HFF-Myc (cell line): Measurements from ENCODE around the gene KEAP1.

Experiments
- DNase-seq: peaks from one replicate; pipeline ENCODE4 v3.0.0-alpha.2; 2011; ENCODE audit warnings: low read depth; ENCODE audit errors: extremely low read depth
- H3K4me3 ChIP-seq: replicated peaks from 2 replicates; pipeline ENCODE4 v1.5.1; 2011; ENCODE audit warnings: low read depth, mild to moderate bottlenecking, control low read depth, low read length
- TF ChIP-seq, protein P1 (sequence below): IDR thresholded peaks from 2 replicates; pipeline ENCODE4 v1.5.1; 2012; ENCODE audit warnings: mild to moderate bottlenecking, low read depth, low read length, control low read depth; ENCODE audit errors: missing control alignments

KEAP1 gene

DNA sequence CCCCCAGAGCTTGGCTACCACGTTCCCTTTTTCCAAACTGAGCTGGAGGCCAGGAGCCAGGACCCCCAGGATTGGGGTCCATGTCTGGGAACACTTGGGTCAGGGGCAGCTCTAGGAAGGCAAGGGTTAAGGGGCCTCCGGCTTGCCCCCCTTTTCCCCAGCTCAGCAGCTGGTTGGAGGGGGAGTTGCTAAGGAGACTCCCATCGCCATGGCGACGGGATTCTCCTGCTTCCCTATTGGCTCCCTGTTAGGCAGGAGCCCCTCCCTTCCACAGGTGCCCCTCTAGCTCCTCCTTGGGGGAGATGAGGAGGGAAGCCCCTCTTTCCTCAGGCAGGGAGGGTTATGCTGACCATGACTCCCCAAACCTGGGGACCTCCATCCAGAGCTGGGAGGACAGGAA is 48.9 kb downstream of the KEAP1 start:
- H3K4me3 ChIP-seq: no peak overlapping the region
- TF ChIP-seq, protein P1, sequence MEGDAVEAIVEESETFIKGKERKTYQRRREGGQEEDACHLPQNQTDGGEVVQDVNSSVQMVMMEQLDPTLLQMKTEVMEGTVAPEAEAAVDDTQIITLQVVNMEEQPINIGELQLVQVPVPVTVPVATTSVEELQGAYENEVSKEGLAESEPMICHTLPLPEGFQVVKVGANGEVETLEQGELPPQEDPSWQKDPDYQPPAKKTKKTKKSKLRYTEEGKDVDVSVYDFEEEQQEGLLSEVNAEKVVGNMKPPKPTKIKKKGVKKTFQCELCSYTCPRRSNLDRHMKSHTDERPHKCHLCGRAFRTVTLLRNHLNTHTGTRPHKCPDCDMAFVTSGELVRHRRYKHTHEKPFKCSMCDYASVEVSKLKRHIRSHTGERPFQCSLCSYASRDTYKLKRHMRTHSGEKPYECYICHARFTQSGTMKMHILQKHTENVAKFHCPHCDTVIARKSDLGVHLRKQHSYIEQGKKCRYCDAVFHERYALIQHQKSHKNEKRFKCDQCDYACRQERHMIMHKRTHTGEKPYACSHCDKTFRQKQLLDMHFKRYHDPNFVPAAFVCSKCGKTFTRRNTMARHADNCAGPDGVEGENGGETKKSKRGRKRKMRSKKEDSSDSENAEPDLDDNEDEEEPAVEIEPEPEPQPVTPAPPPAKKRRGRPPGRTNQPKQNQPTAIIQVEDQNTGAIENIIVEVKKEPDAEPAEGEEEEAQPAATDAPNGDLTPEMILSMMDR: no peak
- DNase-seq: no peak

DNA sequence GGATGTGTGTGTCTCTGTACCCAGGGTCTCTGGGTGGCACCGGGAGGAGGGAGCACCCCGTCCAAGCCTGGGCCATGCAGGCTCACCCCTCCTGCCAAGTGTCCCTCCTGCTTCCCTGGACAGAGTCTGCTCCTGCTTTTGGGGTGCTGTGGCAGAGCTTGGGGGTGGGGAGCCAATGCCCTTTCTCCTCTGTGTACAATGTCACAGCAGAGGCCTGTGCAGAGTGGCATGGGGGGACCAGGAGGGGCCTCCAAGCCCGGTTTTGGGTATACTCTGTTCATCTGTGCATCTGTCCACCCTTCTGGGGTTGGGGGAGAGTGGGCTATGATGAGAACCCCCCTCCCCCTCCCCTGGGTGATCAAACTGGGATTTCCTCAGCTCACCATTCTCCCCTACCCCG is 49.3 kb downstream of the KEAP1 start:
- no peak for DNase-seq
- TF ChIP-seq, protein P1: no peak
- H3K4me3 ChIP-seq: no peak overlapping the region

DNA sequence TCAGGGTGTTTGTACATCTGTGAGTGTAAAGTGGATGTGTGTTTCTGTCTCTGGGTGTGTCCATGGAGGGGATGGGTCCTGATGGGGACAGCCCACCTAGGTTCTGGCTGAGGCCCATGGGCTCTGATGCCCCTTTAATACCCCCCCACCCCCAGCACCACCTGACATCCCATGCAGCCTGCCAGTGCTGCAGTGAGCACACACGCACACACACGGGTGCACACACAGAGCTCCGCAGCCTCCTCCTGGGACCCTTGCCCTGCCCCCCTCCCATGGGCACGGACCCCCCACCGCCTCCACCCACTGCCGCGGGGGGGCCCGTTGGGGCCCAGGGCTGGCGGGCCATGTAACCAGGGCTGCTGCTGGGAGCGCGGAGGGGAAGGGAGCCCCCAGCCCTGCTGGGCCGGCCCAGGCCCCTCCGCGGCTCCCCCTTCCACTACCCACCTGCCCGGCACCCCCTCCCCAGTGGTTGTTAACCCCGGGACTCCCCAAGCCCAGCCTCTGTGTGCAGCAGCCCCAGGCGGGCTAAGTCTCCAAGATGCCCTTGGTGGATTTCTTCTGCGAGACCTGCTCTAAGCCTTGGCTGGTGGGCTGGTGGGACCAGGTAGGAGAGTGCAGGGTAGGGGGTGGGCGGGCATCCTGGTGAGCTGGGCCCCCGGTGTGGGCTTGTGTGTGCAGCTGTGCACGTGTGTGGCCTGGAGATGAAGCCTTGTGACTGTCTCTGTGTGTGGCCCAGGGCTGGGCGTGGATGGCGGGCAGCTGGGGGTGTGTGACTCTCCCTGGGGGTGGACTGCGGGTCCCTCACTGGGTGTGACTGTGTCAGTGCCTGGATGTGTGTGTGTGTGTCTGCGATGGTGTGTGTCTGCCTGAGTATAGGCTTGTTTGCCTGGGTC is 50.2 kb downstream of the KEAP1 start:
- TF ChIP-seq, protein P1: no peak
- DNase-seq: no peak

DNA sequence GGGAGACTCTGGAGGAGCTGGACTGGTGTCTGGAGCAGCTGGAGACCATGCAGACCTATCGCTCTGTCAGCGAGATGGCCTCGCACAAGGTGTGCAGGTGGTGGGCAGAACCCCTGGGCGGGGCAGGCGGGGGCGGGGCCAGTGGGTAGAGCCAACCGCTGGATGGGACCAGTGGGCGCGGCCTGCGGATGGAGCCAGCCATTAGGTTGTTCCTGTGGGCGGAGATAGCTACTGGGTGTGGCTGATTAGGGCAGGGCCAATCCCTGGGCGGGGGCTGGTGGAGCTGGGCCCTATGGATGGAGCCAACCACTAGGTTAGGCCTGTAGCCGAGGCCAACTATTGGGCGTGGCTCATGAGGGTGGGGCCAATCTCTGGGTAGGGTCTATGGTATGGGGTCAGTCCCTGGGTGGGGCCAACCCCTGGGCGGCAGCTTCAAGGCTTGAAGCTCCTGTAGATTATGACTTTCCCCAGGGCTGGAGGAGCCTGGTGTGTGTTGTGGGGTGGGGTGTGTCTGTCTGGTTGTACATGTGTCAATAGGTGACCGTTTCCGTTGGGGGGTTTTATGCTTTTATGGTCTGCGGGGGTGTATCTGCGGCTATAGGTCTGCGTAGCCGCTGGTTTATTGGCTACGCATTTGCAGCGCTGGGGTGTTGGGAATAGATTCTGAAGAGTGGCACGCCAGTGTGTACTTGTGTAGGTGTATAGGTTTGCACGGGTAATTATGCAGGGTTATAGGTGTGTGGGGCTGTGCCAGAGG is 52.1 kb downstream of the KEAP1 start:
- DNase-seq: no peak
- TF ChIP-seq, protein P1: no peak
- H3K4me3 ChIP-seq: no peak overlapping the region

More for the DNA sequence above, 50.2 kb downstream of the KEAP1 start:
- no peak overlapping the region for H3K4me3 ChIP-seq

DNA sequence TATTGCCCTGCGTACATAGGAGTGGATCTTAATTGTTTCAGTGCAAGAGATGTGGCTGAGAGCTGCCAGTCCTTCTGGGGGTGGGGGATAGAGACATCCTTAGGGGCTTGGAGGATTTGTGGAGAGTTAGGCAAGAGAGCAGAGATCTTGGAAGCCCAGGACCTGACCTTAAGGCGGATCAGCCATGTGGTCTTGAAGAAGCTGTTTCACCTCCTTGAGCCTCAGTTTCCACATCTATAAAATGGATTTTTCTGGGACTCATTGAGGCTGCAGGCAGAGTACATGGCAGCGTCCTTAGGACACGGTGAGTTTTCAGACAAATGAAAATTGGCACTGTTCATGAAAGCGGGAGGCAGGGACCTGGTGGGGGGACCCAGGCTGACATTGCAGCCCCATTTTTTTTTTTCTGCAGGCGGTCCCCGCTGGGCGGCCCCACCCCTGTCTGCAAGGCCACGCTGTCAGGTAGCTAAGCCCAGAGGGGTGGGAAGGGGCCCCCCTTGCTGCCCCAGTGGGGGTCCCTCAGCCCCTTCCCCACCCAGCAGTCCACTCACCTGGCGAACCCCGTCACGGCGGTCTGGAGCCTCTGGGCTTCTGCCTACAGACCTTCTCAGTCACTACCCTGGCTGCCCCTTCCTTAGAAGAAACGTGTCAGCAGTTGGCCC is 52.8 kb downstream of the KEAP1 start:
- no peak overlapping the region for H3K4me3 ChIP-seq
- no peak for DNase-seq
- TF ChIP-seq, protein P1: no peak

DNA sequence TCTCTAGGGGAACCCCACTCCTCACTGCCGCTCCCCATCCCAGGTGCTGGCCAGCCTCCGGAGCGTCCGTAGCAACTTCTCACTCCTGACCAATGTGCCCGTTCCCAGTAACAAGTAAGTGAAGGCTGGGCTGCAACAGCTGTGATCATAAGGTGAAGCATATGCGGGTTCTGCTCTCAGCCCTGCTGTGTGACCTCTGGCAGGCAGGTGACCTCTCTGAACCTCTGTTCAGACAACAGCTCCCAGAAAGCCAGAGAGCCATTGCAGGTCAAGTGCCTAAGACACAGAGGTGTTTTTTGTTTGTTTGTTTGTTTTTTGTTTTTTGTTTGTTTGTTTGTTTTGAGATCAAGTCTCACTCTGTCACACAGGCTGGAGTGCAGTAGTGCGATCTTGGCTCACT is 54.1 kb downstream of the KEAP1 start:
- TF ChIP-seq, protein P1: no peak
- no peak overlapping the region for H3K4me3 ChIP-seq
- no peak for DNase-seq
